SK-N-SH treated with all-trans-retinoic acid at 6 μM for 48 hours (cell line): Measurements from ENCODE around the gene SRGN.

ENCODE experiments used
- ESRRG ChIP-seq: fragments of 250-450 bp; sonication (Bioruptor Pico); IDR thresholded peaks from 2 replicates; pipeline ENCODE4 v1.6.1; 2021; ENCODE audit warnings: mild to moderate bottlenecking
- GLIS3 ChIP-seq: fragments of 250-450 bp; sonication (Bioruptor Pico); IDR thresholded peaks from 2 replicates; pipeline ENCODE4 v1.5.0; 2020; ENCODE audit warnings: mild to moderate bottlenecking, moderate library complexity
- SNAI2 ChIP-seq: fragments of 250-450 bp; sonication (Bioruptor Pico); IDR thresholded peaks from 2 replicates; pipeline ENCODE4 v1.5.0; 2020; ENCODE audit warnings: mild to moderate bottlenecking, moderate library complexity
- ZNF565 ChIP-seq: fragments of 450-650 bp; formaldehyde crosslinking; conservative IDR thresholded peaks from 2 replicates; pipeline ENCODE4 v1.5.0; 2020; ENCODE audit warnings: low read depth, mild to moderate bottlenecking, moderate library complexity
- TF ChIP-seq, protein P1 (sequence below): fragments of 250-450 bp; sonication (Bioruptor Pico); IDR thresholded peaks from 2 replicates; pipeline ENCODE4 v1.5.1; 2020; ENCODE audit warnings: low read depth, mild to moderate bottlenecking, moderate library complexity

DNA sequence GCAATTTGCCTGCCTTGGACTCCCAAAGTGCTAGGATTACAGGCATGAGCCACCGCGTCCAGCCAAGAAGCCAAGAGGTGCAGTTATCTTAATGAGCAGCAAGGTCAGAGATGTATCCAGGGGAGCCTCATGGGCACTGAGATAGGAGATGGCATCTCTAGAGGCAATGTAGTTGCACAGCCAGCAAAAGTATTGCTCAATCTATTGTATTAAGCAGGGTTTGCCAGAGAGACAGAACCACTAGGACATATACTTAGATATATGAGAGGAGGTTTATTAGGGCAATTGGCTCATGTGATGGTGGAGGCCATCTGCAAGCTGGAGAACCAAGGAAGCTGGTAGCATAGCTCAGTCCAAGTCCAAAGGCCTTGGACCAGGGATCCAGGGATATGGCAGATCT is 19.8 kb downstream of the SRGN start:
- no peak for TF ChIP-seq SNAI2
- no peak for TF ChIP-seq ESRRG
- TF ChIP-seq ZNF565: no peak
- no peak for TF ChIP-seq GLIS3 (CRISPR knock-in tag)
- TF ChIP-seq, protein P1, sequence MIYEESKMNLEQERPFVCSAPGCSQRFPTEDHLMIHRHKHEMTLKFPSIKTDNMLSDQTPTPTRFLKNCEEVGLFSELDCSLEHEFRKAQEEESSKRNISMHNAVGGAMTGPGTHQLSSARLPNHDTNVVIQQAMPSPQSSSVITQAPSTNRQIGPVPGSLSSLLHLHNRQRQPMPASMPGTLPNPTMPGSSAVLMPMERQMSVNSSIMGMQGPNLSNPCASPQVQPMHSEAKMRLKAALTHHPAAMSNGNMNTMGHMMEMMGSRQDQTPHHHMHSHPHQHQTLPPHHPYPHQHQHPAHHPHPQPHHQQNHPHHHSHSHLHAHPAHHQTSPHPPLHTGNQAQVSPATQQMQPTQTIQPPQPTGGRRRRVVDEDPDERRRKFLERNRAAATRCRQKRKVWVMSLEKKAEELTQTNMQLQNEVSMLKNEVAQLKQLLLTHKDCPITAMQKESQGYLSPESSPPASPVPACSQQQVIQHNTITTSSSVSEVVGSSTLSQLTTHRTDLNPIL (CRISPR knock-in tag): no peak
